HepG2 (cell line): ENCODE results near the gene PDE2A. TPM values are rescaled to one million over a fixed set of nuclear protein-coding genes. Genes with fewer than 3 reads are reported as not detected.

Source experiments
- ATAC-seq: fragments of 200-7000 bp; cut with Tn5 transposase; 3 replicates; pipeline ENCODE4 v1.9.1; 2020; ENCODE audit warnings: mild to moderate bottlenecking, moderate library complexity
- BruUV-seq: library from RNA; stranded (reverse); fragments of 400-500 nt; replicated peaks from 2 replicates; lab custom pipeline; 2021; lab: Mats Ljungman, UMichigan
- CTCF ChIA-PET: fragments of 300-600 bp; formaldehyde crosslinking; extraction: SDS; loops from one replicate; lab custom pipeline; 2021; ENCODE audit warnings: low total read pairs, inconsistent platforms, low intra/inter-chr PET ratio; lab: Yijun Ruan, JAX
- POLR2A ChIA-PET: fragments of 350-600 bp; sonication (Branson Sonifier 250); formaldehyde crosslinking; loops from one replicate; lab custom pipeline; 2020; ENCODE audit warnings: antibody characterized with exemption, inconsistent platforms; lab: Yijun Ruan, JAX
- DNase-seq: peaks from one replicate; pipeline ENCODE4 v3.0.0-alpha.2; 2015; ENCODE audit warnings: low spot score
- FAIRE-seq: peaks from 3 replicates; lab custom pipeline; 2011; peaks lifted over from hg19 to GRCh38; lab: Jason Lieb, UNC
- H2AFZ ChIP-seq: one replicate; pipeline ENCODE4 v1.6.1; 2011; ENCODE audit warnings: low read length, inconsistent platforms
- H3K27ac ChIP-seq: fragments of 300-600 bp; 3 replicates; pipeline ENCODE4 v1.8.0; 2011; ENCODE audit warnings: mixed run types, mild to moderate bottlenecking, mixed read lengths, low read length, inconsistent platforms; ENCODE audit not compliant: insufficient read depth; ENCODE audit errors: extremely low read length
- H3K27me3 ChIP-seq, 2 experiments: fragments of 200-600 bp in 1 of 2; 2 replicates in 1 of 2; 3 replicates in 1 of 2; pipeline versions ENCODE4 v1.6.0 to v1.8.0; 2011; ENCODE audit warnings: low read length in 2 of 2, mild to moderate bottlenecking in 2 of 2, moderate library complexity in 2 of 2, inconsistent platforms in 1 of 2; ENCODE audit not compliant: insufficient read depth in 2 of 2, control insufficient read depth in 1 of 2
- H3K36me3 ChIP-seq, 2 experiments: fragments of 200-600 bp in 1 of 2; replicated peaks in 1 of 2; 2 replicates in 1 of 2; 3 replicates in 1 of 2; pipeline versions ENCODE4 v1.5.1 to v1.8.0; 2011; ENCODE audit warnings: low read length in 2 of 2, inconsistent platforms in 1 of 2; ENCODE audit not compliant: insufficient read depth in 2 of 2, control insufficient read depth in 1 of 2
- H3K4me1 ChIP-seq: 2 replicates; pipeline ENCODE4 v1.5.1; 2012; ENCODE audit warnings: low read length, inconsistent platforms; ENCODE audit not compliant: insufficient read depth
- H3K4me2 ChIP-seq: 2 replicates; pipeline ENCODE4 v1.6.0; 2011; ENCODE audit warnings: low read depth, low read length, inconsistent platforms
- H3K4me3 ChIP-seq, 3 experiments: fragments of 200-600 bp in 1 of 3; sonication (generic), shearing (Covaris generic) in 1 of 3; replicated peaks in 1 of 3; 2 replicates each; pipeline ENCODE4 v1.5.1; 2011 to 2016; ENCODE audit warnings: low read length in 3 of 3, inconsistent platforms in 2 of 3, low read depth in 2 of 3, mild to moderate bottlenecking in 2 of 3, control low read depth in 1 of 3, mixed read lengths in 1 of 3; ENCODE audit not compliant: insufficient read depth in 1 of 3
- H3K79me2 ChIP-seq: one replicate; pipeline ENCODE4 v1.6.1; 2011; ENCODE audit warnings: low read length, inconsistent platforms; ENCODE audit not compliant: insufficient read depth
- H3K9ac ChIP-seq: 2 replicates; pipeline ENCODE4 v1.6.0; 2011; ENCODE audit warnings: mild to moderate bottlenecking, low read depth, low read length, inconsistent platforms; ENCODE audit not compliant: insufficient read depth
- H3K9me3 ChIP-seq: 2 replicates; pipeline ENCODE4 v1.5.1; 2012; ENCODE audit warnings: mild to moderate bottlenecking, low read length
- H4K20me1 ChIP-seq: 2 replicates; pipeline ENCODE4 v1.6.0; 2011; ENCODE audit warnings: inconsistent platforms, mild to moderate bottlenecking, low read length, moderate library complexity; ENCODE audit not compliant: insufficient read depth
- WGBS: methylation state at CpG from one replicate; pipeline ENCODE4 v1.1.6; 2017; ENCODE audit warnings: low lambda C conversion rate; 5-methylcytosine and 5-hydroxymethylcytosine counted together
- in situ Hi-C: cut with HindIII; loops from 2 replicates; pipeline ENCODE4 v1.10.0; 2017; ENCODE audit warnings: low pct_unique_long_range_greater_than_20kb; ENCODE audit not compliant: extremely low pct_ligation_motif_present
- intact Hi-C: fragments of 100-400 bp; cut with micrococcal nuclease; formaldehyde crosslinking; loops from one replicate; pipeline ENCODE4 v1.10.0; 2022; ENCODE audit not compliant: unreplicated experiment
- polyA plus RNA-seq, 8 experiments: library from polyadenylated mRNA; depleted of rRNA in 3 of 8; stranded (reverse) in 7 of 8; unstranded in 1 of 8; fragments of >200 nt; fragmentation: Illumina TruSeq in 4 of 8; extraction: Trizol in 4 of 8; gene quantifications; 2 replicates each; pipeline versions ENCODE4 v1.2.1 to v1.2.3, GENCODE V29; 2011 to 2016; ENCODE audit warnings: low read depth in 4 of 8, missing spikeins in 1 of 8, mixed read lengths in 1 of 8; ENCODE audit not compliant: insufficient read depth in 1 of 8
- total RNA-seq, 5 experiments: library from RNA; depleted of rRNA; stranded (reverse); fragments of >200 nt; fragmentation: Illumina TruSeq; extraction: Trizol; gene quantifications; 2 replicates each; pipeline ENCODE4 v1.2.3, GENCODE V29; 2016; ENCODE audit warnings: low read depth in 1 of 5
- TF ChIP-seq, protein P1 (sequence below): sonication (generic); formaldehyde crosslinking; IDR thresholded peaks from 2 replicates; pipeline ENCODE4 v1.5.0; 2020; ENCODE audit warnings: mild to moderate bottlenecking, missing genetic modification reagents
- TF ChIP-seq, protein P2 (sequence below): sonication (generic); formaldehyde crosslinking; IDR thresholded peaks from 2 replicates; pipeline ENCODE4 v1.4.0; 2020; ENCODE audit warnings: mild to moderate bottlenecking, missing genetic modification reagents, borderline replicate concordance
- TF ChIP-seq, protein P3 (sequence below): sonication (generic); formaldehyde crosslinking; IDR thresholded peaks from 2 replicates; pipeline ENCODE4 v1.9.0; 2021; ENCODE audit warnings: missing genetic modification reagents, borderline replicate concordance

PDE2A gene
- total and polyA plus RNA-seq, 2 of the 13 experiments (the other 11 are each of a cell fraction or from before 2014, with no cell fraction given), result 3.1 TPM; not detected in 1

DNA sequence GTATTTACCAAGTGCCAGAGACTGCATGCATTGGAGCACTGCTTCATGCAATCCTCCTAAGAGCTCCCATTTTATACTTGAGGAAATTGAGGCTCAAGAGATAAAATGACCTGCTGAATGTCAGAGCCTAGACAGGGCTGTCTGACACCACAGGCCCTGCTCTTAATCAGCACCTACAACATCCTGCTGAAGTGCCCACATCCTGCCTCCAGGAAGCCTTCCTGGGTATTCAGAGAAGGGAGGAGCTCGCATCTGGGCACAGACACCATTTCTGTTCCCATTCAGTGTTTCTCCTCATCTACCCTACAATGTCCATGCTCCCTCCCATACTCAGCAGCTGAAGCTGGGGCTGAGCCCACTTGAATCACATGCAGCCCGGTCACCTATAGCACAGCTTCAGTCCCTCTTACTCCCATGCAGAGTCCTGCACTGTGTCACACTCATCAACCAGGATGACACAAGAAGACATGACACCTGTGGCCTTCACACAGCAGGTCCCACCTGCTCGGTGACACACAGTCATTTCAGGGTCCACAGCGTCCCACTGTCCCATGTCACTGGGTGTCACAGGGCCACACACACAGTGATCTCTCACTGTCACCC, 53.1 kb downstream of the PDE2A start (continued):
- TF ChIP-seq, protein P1, sequence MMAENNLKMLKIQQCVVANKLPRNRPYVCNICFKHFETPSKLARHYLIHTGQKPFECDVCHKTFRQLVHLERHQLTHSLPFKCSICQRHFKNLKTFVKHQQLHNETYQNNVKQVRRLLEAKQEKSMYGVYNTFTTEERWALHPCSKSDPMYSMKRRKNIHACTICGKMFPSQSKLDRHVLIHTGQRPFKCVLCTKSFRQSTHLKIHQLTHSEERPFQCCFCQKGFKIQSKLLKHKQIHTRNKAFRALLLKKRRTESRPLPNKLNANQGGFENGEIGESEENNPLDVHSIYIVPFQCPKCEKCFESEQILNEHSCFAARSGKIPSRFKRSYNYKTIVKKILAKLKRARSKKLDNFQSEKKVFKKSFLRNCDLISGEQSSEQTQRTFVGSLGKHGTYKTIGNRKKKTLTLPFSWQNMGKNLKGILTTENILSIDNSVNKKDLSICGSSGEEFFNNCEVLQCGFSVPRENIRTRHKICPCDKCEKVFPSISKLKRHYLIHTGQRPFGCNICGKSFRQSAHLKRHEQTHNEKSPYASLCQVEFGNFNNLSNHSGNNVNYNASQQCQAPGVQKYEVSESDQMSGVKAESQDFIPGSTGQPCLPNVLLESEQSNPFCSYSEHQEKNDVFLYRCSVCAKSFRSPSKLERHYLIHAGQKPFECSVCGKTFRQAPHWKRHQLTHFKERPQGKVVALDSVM, result no peak

- TF ChIP-seq, protein P2, sequence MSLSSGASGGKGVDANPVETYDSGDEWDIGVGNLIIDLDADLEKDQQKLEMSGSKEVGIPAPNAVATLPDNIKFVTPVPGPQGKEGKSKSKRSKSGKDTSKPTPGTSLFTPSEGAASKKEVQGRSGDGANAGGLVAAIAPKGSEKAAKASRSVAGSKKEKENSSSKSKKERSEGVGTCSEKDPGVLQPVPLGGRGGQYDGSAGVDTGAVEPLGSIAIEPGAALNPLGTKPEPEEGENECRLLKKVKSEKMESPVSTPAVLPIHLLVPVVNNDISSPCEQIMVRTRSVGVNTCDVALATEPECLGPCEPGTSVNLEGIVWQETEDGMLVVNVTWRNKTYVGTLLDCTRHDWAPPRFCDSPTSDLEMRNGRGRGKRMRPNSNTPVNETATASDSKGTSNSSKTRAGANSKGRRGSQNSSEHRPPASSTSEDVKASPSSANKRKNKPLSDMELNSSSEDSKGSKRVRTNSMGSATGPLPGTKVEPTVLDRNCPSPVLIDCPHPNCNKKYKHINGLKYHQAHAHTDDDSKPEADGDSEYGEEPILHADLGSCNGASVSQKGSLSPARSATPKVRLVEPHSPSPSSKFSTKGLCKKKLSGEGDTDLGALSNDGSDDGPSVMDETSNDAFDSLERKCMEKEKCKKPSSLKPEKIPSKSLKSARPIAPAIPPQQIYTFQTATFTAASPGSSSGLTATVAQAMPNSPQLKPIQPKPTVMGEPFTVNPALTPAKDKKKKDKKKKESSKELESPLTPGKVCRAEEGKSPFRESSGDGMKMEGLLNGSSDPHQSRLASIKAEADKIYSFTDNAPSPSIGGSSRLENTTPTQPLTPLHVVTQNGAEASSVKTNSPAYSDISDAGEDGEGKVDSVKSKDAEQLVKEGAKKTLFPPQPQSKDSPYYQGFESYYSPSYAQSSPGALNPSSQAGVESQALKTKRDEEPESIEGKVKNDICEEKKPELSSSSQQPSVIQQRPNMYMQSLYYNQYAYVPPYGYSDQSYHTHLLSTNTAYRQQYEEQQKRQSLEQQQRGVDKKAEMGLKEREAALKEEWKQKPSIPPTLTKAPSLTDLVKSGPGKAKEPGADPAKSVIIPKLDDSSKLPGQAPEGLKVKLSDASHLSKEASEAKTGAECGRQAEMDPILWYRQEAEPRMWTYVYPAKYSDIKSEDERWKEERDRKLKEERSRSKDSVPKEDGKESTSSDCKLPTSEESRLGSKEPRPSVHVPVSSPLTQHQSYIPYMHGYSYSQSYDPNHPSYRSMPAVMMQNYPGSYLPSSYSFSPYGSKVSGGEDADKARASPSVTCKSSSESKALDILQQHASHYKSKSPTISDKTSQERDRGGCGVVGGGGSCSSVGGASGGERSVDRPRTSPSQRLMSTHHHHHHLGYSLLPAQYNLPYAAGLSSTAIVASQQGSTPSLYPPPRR (CRISPR knock-in tag), result no peak
- TF ChIP-seq, protein P3, sequence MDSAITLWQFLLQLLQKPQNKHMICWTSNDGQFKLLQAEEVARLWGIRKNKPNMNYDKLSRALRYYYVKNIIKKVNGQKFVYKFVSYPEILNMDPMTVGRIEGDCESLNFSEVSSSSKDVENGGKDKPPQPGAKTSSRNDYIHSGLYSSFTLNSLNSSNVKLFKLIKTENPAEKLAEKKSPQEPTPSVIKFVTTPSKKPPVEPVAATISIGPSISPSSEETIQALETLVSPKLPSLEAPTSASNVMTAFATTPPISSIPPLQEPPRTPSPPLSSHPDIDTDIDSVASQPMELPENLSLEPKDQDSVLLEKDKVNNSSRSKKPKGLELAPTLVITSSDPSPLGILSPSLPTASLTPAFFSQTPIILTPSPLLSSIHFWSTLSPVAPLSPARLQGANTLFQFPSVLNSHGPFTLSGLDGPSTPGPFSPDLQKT (CRISPR knock-in tag), result no peak
- FAIRE-seq, result no peak
- in situ Hi-C loops, result no loop called here
- Histone ChIP-seq H3K27me3 (peaks cover 21 to 81% of the 10 kb centered on the region in 2 experiments), H3K4me1 (no peaks in the 10 kb centered on the region), H3K4me2 (no peak overlapping the region), H3K36me3 (no peaks in the 10 kb centered on the region), H3K4me3 (no peak overlapping the region), H3K9ac (no peak overlapping the region), H3K9me3 (no peaks in the 10 kb centered on the region), H2AFZ (no peak overlapping the region), H4K20me1 (no peaks in the 10 kb centered on the region), H3K27ac (no peak overlapping the region), H3K79me2 (no peaks in the 10 kb centered on the region)
- intact Hi-C loops, result no loop called here
- ChIA-PET CTCF (no interaction called here), POLR2A (no interaction called here)
- ATAC-seq, result no peak
- 26% methylated on average over 7 of the region's 8 CpGs for WGBS
- BruUV-seq, result no TSS peak
- DNase-seq, result no peak
Measured at GRCh38 chr11:72618803-72619202, 55.4 kb downstream of the PDE2A start.
